RWPE2 (cell line): Measurements from ENCODE around the gene DLG4.
"Not testable (repeated sequence)": the region's sequence is repeated elsewhere in the genome, so short reads cannot be mapped to it uniquely, and the experiment has no call there.

ENCODE experiments used
- ATAC-seq: fragments of 200-7000 bp; cut with Tn5 transposase; 3 replicates; pipeline ENCODE4 v1.9.1; 2021; ENCODE audit warnings: low read depth
- DNase-seq: peaks from one replicate; pipeline ENCODE4 v3.0.0-alpha.2; 2020; ENCODE audit warnings: low spot score
- H3K27ac ChIP-seq: fragments of 450-650 bp; 2 replicates; pipeline ENCODE4 v1.5.1; 2017; ENCODE audit warnings: mild to moderate bottlenecking; ENCODE audit not compliant: poor library complexity, severe bottlenecking
- H3K27me3 ChIP-seq: fragments of 250-450 bp; sonication (Bioruptor Pico); 2 replicates; pipeline ENCODE4 v1.5.1; 2021; ENCODE audit warnings: mild to moderate bottlenecking, moderate library complexity; ENCODE audit not compliant: insufficient read depth, poor library complexity, severe bottlenecking
- H3K36me3 ChIP-seq: fragments of 250-450 bp; sonication (Bioruptor Pico); 2 replicates; pipeline ENCODE4 v1.5.1; 2020; ENCODE audit warnings: low read depth, mild to moderate bottlenecking, moderate library complexity
- H3K4me1 ChIP-seq: fragments of 250-450 bp; sonication (Bioruptor Pico); 2 replicates; pipeline ENCODE4 v1.5.1; 2021; ENCODE audit warnings: mild to moderate bottlenecking, moderate library complexity; ENCODE audit not compliant: insufficient read depth, poor library complexity, severe bottlenecking
- H3K4me3 ChIP-seq: fragments of 250-450 bp; sonication (Bioruptor Pico); 2 replicates; pipeline ENCODE4 v1.5.1; 2021; ENCODE audit warnings: mild to moderate bottlenecking, moderate library complexity; ENCODE audit not compliant: severe bottlenecking
- H3K9me3 ChIP-seq: fragments of 250-450 bp; sonication (Bioruptor Pico); 2 replicates; pipeline ENCODE4 v1.5.1; 2021; ENCODE audit warnings: mild to moderate bottlenecking, moderate library complexity; ENCODE audit not compliant: severe bottlenecking
- CTCF ChIP-seq: fragments of 450-650 bp; IDR thresholded peaks from one replicate; pipeline ENCODE4 v1.5.1; 2017; ENCODE audit warnings: mild to moderate bottlenecking, moderate library complexity; ENCODE audit not compliant: poor library complexity, severe bottlenecking

The DLG4 gene

GRCh38 chr17:7190276-7190917, 29.2 kb downstream of the DLG4 start:
- Histone ChIP-seq H3K36me3 (peaks cover 14% of the 10 kb centered on the region), H3K4me3 (no peak overlapping the region), H3K9me3 (no peaks in the 10 kb centered on the region), H3K27ac (no peak overlapping the region), H3K4me1 (no peaks in the 10 kb centered on the region), H3K27me3 (no peaks in the 10 kb centered on the region)
- ATAC-seq, result no peak
- DNase-seq, result no peak
- TF ChIP-seq CTCF, result no peak

- TF ChIP-seq CTCF, result no peak
- DNase-seq (peak; percentile 11), ATAC-seq (no peak)
- Histone ChIP-seq H3K4me1 (no peaks in the 10 kb centered on the region), H3K9me3 (no peaks in the 10 kb centered on the region), H3K4me3 (no peak overlapping the region), H3K27ac (no peak overlapping the region), H3K36me3 (peaks cover 3% of the 10 kb centered on the region; the same call in 1 of the 2 replicates), H3K27me3 (no peaks in the 10 kb centered on the region)
Observed at GRCh38 chr17:7186241-7186640, 33.4 kb downstream of the DLG4 start.

GRCh38 chr17:7184647-7185046, 35.0 kb downstream of the DLG4 start:
- Histone ChIP-seq H3K4me3 (no peak overlapping the region), H3K27ac (no peak overlapping the region), H3K9me3 (no peaks in the 10 kb centered on the region), H3K27me3 (no peaks in the 10 kb centered on the region), H3K4me1 (no peaks in the 10 kb centered on the region), H3K36me3 (no peaks in the 10 kb centered on the region)
- ATAC-seq, result no peak
- TF ChIP-seq CTCF, result no peak
- no peak for DNase-seq

DNA sequence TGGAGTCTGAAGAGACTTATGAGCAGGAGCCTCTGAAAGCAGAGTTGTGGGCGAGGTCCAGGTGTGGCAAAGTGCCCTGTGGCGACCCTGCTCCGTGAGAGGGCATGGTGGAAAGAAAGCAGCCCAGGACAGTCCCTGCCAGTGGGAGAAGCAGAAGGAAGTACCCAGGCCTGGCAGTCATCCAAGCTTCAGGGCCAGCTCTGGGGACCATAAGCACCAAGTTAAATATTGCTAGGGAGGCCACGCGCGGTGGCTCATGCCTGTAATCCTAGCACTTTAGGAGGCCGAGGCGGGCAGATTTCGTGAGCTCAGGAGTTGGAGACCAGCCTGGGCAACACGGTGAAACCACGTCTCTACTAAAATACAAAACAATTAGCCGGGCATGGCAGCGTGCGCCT, 35.5 kb downstream of the DLG4 start:
- no peaks in the 10 kb centered on the region for H3K9me3 ChIP-seq
- no peak overlapping the region for H3K4me3 ChIP-seq
- DNase-seq, result no peak
- H3K27me3 ChIP-seq, result no peaks in the 10 kb centered on the region
- no peak for TF ChIP-seq CTCF
- no peaks in the 10 kb centered on the region for H3K36me3 ChIP-seq
- no peak overlapping the region for H3K27ac ChIP-seq
- 0 out of 3 replicates have a peak, but pooled peaks have one; percentile 7 for ATAC-seq
- H3K4me1 ChIP-seq, result no peaks in the 10 kb centered on the region

DNA sequence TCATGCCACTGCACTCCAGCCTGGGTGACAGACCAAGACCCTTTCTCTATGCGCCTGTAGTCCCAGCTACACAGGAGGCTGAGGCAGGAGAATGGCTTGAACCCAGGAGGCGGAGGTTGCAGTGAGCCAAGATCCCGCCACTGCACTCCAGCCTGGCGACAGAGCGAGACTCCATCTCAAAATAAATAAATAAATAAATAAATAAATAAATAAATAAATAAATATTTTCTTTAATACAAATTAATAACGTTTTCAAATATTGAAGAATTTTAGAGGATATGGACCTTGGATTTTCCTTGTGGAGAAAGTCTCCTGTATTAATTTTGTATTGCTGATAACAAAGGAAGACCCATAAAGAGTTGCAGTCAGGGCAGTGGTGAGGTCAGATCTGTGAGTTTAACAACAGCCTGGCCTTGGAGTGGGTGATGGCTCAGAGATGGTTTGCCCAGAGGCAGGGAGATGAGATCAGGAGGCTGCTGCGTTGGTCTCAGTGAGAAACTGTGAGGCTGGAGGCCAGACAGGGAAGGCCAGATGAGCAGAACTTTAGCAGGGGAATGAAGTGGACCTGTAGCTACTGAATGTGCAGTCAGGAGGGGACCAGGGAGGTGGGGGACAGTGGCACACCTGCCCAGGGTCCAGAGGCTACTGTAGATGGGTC, 36.1 kb downstream of the DLG4 start:
- H3K27ac ChIP-seq, result no peak overlapping the region
- no peaks in the 10 kb centered on the region for H3K27me3 ChIP-seq
- no peaks in the 10 kb centered on the region for H3K36me3 ChIP-seq
- no peaks in the 10 kb centered on the region for H3K9me3 ChIP-seq
- TF ChIP-seq CTCF, result no peak
- H3K4me3 ChIP-seq, result no peak overlapping the region
- H3K4me1 ChIP-seq, result no peaks in the 10 kb centered on the region
- DNase-seq (no peak), ATAC-seq (peak; percentile 31; the same call in 1 of the 3 replicates)

DNA sequence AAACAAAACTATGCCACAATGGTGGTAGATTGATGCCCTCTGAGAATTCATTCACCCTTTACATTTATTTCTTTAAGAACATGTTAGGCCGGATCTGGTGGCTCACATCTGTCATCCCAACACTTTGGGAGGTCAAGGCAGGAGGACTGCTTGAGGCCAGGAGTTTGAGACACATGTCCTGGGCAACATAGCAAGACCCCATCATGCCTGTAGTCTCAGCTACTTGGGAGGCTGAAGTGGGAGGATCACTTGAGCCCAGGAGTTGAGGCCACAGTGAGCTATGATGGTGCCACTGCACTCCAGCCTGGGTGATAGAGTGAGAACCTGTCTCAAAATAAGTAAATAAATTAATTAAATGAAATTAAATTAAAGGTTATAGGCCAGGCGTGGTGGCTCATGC, 37.5 kb downstream of the DLG4 start:
- H3K9me3 ChIP-seq, ATAC-seq, H3K4me1 ChIP-seq, DNase-seq, H3K27ac ChIP-seq, H3K4me3 ChIP-seq, H3K27me3 ChIP-seq, H3K36me3 ChIP-seq: not testable (repeated sequence)
